IPS-NIHi7 (cell line): ENCODE data around the gene NEXMIF.
"Not testable (repeated sequence)": the region's sequence is repeated elsewhere in the genome, so short reads cannot be mapped to it uniquely, and the experiment has no call there.

Source experiments
- DNase-seq: peaks from one replicate; pipeline ENCODE4 v3.0.0; 2012; ENCODE audit warnings: mixed read lengths; ENCODE audit errors: extremely low spot score

The NEXMIF gene

GRCh38 chrX:74925225-74926088 lies at the start of gene NEXMIF:
Gene NEXMIF, minus strand, starts transcription at chrX:74925452.
- no peak for DNase-seq

DNA sequence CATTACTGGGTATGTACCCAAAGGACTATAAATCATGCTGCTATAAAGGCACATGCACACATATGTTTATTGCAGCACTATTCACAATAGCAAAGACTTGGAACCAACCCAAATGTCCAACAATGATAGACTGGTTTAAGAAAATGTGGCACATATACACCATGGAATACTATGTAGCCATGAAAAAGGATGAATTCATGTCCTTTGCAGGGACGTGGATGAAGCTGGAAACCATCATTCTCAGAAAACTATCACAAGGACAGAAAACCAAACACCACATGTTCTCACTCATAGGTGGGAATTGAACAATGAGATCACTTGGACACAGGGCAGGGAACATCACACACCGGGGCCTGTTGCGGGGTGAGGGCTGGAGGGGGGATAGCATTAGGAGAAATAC lies 36.7 kb upstream of the NEXMIF start:
- not testable (repeated sequence) for DNase-seq

DNA sequence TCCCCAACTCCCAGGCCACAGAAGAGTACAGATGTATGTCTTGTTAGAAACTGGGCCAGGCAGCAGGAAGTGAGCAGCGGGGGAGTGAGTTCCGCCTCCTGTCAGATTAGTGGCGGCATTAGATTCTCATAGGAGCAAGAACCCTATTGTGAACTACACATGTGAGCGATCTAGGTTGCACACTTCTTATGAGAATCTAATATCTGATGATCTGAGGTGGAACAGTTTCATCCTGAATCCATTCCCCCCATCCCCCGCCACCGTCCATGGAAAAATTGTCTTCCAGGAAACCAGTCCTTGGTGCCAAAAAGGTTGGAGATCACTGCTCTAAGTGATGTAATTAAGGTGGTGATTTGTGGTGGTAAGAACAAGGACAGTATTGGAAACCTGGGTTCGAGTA lies 24.5 kb upstream of the NEXMIF start:
- DNase-seq: no peak

DNA sequence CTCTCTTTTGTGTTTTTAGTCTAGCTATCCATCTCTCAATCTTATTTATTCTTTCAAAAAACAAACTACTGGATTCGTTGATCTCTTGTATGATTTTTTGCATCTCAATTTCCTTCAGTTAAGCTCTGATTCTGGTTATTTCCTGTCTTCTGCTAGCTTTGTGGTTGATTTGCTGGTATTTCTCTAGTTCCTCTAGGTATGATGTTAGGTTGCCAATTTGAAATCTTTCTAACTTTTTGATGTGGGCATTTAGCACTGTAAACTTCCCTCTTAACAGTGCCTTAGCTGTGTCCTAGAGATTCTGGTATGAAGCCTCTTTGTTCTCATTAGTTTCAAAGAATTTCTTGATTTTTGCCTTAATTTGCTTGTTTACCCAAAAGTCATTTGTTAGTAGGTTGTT lies 15.2 kb upstream of the NEXMIF start:
- no peak for DNase-seq

GRCh38 chrX:74931214-74931613 lies 6.0 kb upstream of the NEXMIF start:
- peak; percentile 42 for DNase-seq

DNA sequence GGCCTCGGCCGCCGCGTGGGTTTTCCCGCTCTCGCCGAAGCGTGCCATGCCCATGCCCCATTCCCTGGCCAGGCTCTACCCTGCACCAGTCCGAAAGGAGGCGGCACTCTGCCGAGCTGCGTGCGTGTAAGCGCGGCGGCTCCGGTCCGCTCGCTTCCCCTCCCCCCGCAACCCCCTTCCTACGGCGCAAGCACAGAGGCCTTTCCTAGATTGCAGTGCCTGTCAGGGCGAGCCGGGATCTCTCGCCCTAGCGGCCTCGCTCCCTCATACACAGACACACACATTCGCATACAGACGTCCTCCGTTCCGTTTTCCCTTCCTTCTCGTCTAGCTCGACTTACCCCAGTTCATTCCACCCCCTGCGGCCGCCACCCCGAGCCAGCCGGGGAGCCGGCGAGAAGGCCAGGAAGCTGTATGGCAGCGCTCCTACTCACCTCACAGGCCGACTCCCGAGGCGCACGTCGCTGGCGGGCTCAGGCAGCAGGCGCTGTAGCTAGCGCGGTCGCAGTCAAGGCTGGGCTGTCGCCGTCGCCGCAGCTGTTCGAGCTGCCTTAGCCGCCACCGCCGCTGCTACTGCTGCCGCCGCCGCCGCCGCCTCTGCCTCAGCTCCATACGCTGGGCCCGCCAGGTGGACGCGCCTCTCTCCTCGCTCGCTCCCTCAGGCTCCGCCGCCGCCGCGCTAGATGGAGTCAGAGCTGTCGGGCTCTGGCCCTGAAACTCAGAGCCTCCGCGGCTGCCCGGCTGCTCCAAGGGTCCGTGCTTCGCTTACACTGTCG lies 615 bp downstream of the NEXMIF start:
- peak; percentile 53 for DNase-seq

- DNase-seq: no peak
Observed at GRCh38 chrX:74923942-74924448, 1.3 kb downstream of the NEXMIF start.

DNA sequence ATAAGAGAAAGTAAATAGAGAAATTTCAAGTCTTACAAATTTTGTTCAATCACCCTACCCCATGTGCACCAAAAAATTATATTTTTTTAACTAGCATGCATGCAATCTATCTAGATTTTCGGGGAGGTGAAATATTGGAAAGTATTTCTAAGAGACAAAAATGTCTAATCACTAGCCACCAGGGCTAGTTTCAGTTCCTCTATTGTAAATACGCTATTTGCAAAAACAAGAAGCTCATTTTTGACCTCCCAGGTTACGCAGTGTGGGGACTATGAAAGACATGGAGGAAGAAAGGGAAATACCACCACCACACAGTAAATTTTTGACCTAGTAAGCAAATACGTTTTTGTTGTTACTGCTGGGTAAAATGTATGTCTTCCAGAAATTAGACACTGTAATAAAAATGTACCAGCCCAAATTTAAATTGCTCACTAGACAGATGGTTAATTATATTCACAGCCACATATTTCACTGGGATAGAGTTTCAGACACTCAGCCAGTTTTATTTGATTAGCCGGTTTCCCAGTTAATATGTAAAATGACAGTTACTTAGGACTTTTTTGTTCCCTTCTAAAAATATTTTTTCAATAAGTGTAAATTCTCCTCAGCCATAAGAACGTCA lies 2.2 kb downstream of the NEXMIF start:
- DNase-seq: no peak

DNA sequence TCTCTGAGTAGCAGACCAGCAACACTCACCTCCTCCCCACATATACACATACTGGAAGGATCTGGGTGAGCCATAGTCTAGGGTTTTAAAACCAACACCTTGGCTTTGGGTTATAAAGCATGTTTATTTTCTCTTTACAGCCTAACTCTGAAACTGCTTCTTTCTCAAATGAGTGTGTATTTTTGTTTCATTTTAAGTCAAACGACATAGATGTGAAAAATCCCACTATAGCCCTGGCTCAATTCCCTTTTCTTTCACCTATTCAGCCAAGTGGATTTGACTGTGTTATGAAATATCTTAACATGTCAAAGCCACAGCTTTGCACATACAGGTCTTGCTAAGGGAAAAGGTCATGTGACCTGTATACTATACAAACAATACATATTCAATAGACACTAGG lies 13.8 kb downstream of the NEXMIF start:
- DNase-seq: no peak

GRCh38 chrX:74906417-74906816 lies 18.8 kb downstream of the NEXMIF start:
- DNase-seq: no peak

- DNase-seq: peak; percentile 13
Observed at GRCh38 chrX:74902806-74903205, 22.4 kb downstream of the NEXMIF start.

- DNase-seq: no peak
Observed at GRCh38 chrX:74892561-74892960, 32.7 kb downstream of the NEXMIF start.

GRCh38 chrX:74890676-74891430 lies 34.4 kb downstream of the NEXMIF start:
- DNase-seq: no peak

- not testable (repeated sequence) for DNase-seq
Observed at GRCh38 chrX:74882383-74882782, 42.9 kb downstream of the NEXMIF start.

- no peak for DNase-seq
Observed at GRCh38 chrX:74865725-74866124, 59.5 kb downstream of the NEXMIF start.

- DNase-seq: no peak
Observed at GRCh38 chrX:74853255-74853654, 72.0 kb downstream of the NEXMIF start.

- DNase-seq: no peak
Observed at GRCh38 chrX:74835566-74835965, 89.7 kb downstream of the NEXMIF start.

DNA sequence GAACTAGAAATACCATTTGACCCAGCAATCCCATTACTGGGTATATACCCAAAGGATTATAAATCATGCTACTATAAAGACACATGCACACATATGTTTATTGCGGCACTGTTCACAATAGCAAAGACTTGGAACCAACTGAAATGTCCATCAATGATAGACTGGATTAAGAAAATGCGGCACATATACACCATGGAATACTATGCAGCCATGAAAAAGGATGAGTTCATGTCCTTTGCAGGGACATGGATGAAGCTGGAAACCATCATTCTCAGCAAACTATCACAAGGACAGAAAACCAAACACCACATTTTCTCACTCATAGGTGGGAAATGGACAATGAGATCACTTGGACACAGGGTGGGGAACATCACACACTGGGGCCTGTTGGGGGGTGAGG lies 105.5 kb downstream of the NEXMIF start:
- not testable (repeated sequence) for DNase-seq

DNA sequence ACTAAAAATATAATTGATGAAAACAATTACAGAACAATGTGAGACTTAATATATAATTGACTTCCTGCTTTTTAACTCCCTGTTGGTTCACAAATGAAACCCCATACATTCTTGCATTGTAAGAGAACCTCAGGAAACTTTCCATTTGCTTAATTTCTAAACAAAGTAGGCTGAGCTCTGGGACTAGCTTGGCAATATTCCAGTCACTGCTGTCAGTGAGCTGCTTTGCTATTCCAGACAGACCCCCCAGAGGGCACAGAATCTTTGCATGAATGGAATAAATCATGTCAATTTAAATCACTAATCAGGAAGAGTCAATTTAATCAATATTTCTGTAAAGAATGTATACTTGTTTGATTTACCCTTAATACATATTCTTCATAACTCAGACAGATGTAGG lies 110.6 kb downstream of the NEXMIF start:
- no peak for DNase-seq

DNA sequence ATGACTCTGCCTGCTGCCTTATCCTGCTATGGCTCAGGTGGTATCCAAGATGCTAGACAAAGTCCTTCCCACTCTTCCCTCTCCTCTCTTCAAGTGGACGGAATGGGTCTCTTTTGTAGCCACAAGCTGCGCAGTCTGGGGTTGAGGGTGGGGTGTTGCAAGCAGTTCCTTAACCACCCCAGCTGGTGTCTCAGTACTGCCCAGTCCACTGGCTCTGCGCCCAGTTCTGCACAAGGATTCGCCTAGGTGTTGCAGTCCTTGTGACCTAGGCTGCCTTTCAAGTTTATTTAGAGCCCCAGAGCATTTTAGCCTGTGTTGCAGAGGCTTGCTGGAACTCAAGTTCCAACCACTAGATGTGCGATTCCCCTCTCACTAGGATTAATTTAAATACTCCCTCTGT lies 120.7 kb downstream of the NEXMIF start:
- no peak for DNase-seq

- no peak for DNase-seq
Observed at GRCh38 chrX:74800062-74800461, 125.2 kb downstream of the NEXMIF start.
